Smooth muscle cell of the brain vasculature (primary cell): Measurements from ENCODE around the gene FBXW4.
"Not testable (repeated sequence)": the region's sequence is repeated elsewhere in the genome, so short reads cannot be mapped to it uniquely, and the experiment has no call there.

Experiments
- DNase-seq: peaks from one replicate; pipeline ENCODE4 v3.0.0-alpha.2; 2012; ENCODE audit warnings: low read depth, low spot score

The FBXW4 gene

GRCh38 chr10:101655570-101655969, 39.4 kb downstream of the FBXW4 start:
- no peak for DNase-seq

GRCh38 chr10:101653536-101653935, 41.4 kb downstream of the FBXW4 start:
- no peak for DNase-seq

- no peak for DNase-seq
Observed at GRCh38 chr10:101651336-101651735, 43.6 kb downstream of the FBXW4 start.

- DNase-seq: no peak
Observed at GRCh38 chr10:101650863-101651262, 44.1 kb downstream of the FBXW4 start.

GRCh38 chr10:101649525-101650085, 45.4 kb downstream of the FBXW4 start:
- DNase-seq: no peak

GRCh38 chr10:101647255-101647654, 47.7 kb downstream of the FBXW4 start:
- DNase-seq: no peak

- DNase-seq: no peak
Observed at GRCh38 chr10:101646364-101646763, 48.6 kb downstream of the FBXW4 start.

GRCh38 chr10:101645659-101646058, 49.3 kb downstream of the FBXW4 start:
- no peak for DNase-seq

- DNase-seq: no peak
Observed at GRCh38 chr10:101644002-101644401, 51.0 kb downstream of the FBXW4 start.

- DNase-seq: no peak
Observed at GRCh38 chr10:101643546-101643945, 51.4 kb downstream of the FBXW4 start.

GRCh38 chr10:101639141-101639900, 55.6 kb downstream of the FBXW4 start:
- no peak for DNase-seq

- not testable (repeated sequence) for DNase-seq
Observed at GRCh38 chr10:101633510-101633909, 61.5 kb downstream of the FBXW4 start.

GRCh38 chr10:101631821-101632475, 63.0 kb downstream of the FBXW4 start:
- DNase-seq: no peak

GRCh38 chr10:101630633-101630920, 64.4 kb downstream of the FBXW4 start:
- DNase-seq: no peak

- no peak for DNase-seq
Observed at GRCh38 chr10:101629837-101630632, 64.9 kb downstream of the FBXW4 start.

- no peak for DNase-seq
Observed at GRCh38 chr10:101625821-101626412, 69.1 kb downstream of the FBXW4 start.

- no peak for DNase-seq
Observed at GRCh38 chr10:101624526-101625102, 70.4 kb downstream of the FBXW4 start.

GRCh38 chr10:101623528-101623927, 71.4 kb downstream of the FBXW4 start:
- no peak for DNase-seq

- no peak for DNase-seq
Observed at GRCh38 chr10:101619983-101620382, 75.0 kb downstream of the FBXW4 start.

GRCh38 chr10:101618871-101619270, 76.1 kb downstream of the FBXW4 start:
- DNase-seq: no peak

GRCh38 chr10:101617824-101618568, 77.0 kb downstream of the FBXW4 start:
- DNase-seq: no peak
